ENCODE results near the gene LRRC63. TPM values are rescaled to one million over a fixed set of nuclear protein-coding genes. Genes with fewer than 3 reads are reported as not detected.

The LRRC63 gene
- polyA plus RNA-seq, 2 donors = 0.01 TPM; not detected in 1

GRCh38 chr13:46179969-46180763 lies 31.6 kb upstream of the LRRC63 start:
- no peaks in the 10 kb centered on the region for H3K4me1 ChIP-seq (ENCODE audit: control insufficient read depth in 2 of 2, insufficient read depth in 2 of 2, low read length in 1 of 2)
- H3K4me3 ChIP-seq (ENCODE audit: low read depth in 1 of 2, low read length in 2 of 2) = peak overlapping the region in 1 of 2 donors; percentile 23
- no peaks in the 10 kb centered on the region for H3K9me3 ChIP-seq (ENCODE audit: control insufficient read depth in 2 of 2, insufficient read depth in 1 of 2, low read depth in 1 of 2, low read length in 1 of 2)
- H3K27ac ChIP-seq (ENCODE audit: low read depth in 2 of 2, low read length in 1 of 2) = no peak overlapping the region
- WGBS, 2 donors = 55 to 60% methylated on average over 5 of the region's 5 CpGs
- no peaks in the 10 kb centered on the region for H3K27me3 ChIP-seq (ENCODE audit: control insufficient read depth in 1 of 2, insufficient read depth in 2 of 2, low read length in 2 of 2)
- H3K36me3 ChIP-seq (ENCODE audit: control insufficient read depth in 2 of 2, insufficient read depth in 2 of 2, low read length in 1 of 2) = no peaks in the 10 kb centered on the region

DNA sequence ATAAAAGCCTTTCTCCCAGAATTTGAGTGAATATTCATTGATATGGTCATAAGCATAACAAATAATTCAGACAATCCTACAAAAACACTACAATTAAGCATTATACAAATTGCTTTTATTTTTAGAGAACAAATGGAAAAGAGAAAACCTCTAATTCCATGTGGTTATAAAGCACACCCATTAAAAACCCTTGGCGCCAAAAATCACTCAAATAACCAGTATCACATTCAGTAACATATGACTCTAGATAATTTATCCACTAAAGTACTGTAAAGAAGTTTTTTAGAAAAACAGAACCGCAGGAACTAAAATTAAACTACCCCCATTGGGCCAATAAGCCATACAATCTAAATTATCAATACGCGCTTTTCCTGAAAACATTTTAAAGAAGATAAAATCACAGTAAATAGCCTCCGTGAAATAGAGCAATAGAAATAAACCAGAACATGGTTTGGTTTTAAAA lies 30.3 kb upstream of the LRRC63 start:
- no peaks in the 10 kb centered on the region for H3K9me3 ChIP-seq (ENCODE audit: control insufficient read depth in 2 of 2, insufficient read depth in 1 of 2, low read depth in 1 of 2, low read length in 1 of 2)
- no peaks in the 10 kb centered on the region for H3K36me3 ChIP-seq (ENCODE audit: control insufficient read depth in 2 of 2, insufficient read depth in 2 of 2, low read length in 1 of 2)
- H3K4me3 ChIP-seq (ENCODE audit: low read depth in 1 of 2, low read length in 2 of 2) = no peak overlapping the region
- no peaks in the 10 kb centered on the region for H3K27me3 ChIP-seq (ENCODE audit: control insufficient read depth in 1 of 2, insufficient read depth in 2 of 2, low read length in 2 of 2)
- H3K4me1 ChIP-seq (ENCODE audit: control insufficient read depth in 2 of 2, insufficient read depth in 2 of 2, low read length in 1 of 2) = no peaks in the 10 kb centered on the region
- WGBS, 2 donors = 75 to 78% methylated on average over 5 of the region's 5 CpGs
- H3K27ac ChIP-seq (ENCODE audit: low read depth in 2 of 2, low read length in 1 of 2) = no peak overlapping the region

GRCh38 chr13:46181840-46182490 lies 29.8 kb upstream of the LRRC63 start, which contains the start of gene LCP1:
Gene LCP1 (minus strand): TSS chr13:46182177. CDS start chr13:46159662, 22,515 bp downstream.
- no peaks in the 10 kb centered on the region for H3K27me3 ChIP-seq (ENCODE audit: control insufficient read depth in 1 of 2, insufficient read depth in 2 of 2, low read length in 2 of 2)
- H3K4me3 ChIP-seq (ENCODE audit: low read depth in 1 of 2, low read length in 2 of 2) = peak within 1 kb of the TSS in 1 of 2 donors; percentile 27
- WGBS, 2 donors = 70 to 79% methylated on average over 8 of the region's 8 CpGs

DNA sequence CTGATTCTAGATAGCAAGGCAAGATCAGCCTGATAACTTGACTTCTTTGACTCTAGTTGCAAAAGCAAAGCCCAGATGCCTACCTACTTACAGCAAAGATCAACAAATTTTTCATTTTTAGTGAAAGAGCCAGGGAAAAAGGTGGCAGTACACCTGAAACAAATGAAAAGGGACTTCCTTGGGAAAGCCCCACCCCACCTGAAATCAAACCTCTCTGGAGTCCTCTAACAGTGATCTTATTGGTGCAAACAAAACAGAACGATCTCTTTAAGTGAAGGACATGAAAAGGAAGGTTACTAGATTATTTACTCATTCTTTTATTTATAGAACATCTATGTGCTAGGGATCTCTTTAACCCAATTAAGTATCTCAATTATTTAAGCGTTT lies 29.2 kb upstream of the LRRC63 start:
- Histone ChIP-seq H3K27me3 (ENCODE audit: control insufficient read depth in 1 of 2, insufficient read depth in 2 of 2, low read length in 2 of 2) (no peaks in the 10 kb centered on the region), H3K4me3 (ENCODE audit: low read depth in 1 of 2, low read length in 2 of 2) (no peak overlapping the region), H3K9me3 (ENCODE audit: control insufficient read depth in 2 of 2, insufficient read depth in 1 of 2, low read depth in 1 of 2, low read length in 1 of 2) (no peaks in the 10 kb centered on the region), H3K36me3 (ENCODE audit: control insufficient read depth in 2 of 2, insufficient read depth in 2 of 2, low read length in 1 of 2) (no peaks in the 10 kb centered on the region), H3K27ac (ENCODE audit: low read depth in 2 of 2, low read length in 1 of 2) (peak overlapping the region in 1 of 2 donors; percentile 1), H3K4me1 (ENCODE audit: control insufficient read depth in 2 of 2, insufficient read depth in 2 of 2, low read length in 1 of 2) (no peaks in the 10 kb centered on the region)
- WGBS, 2 donors = 30 to 38% methylated on average over 2 of the region's 2 CpGs

More at GRCh38 chr13:46181840-46182490, 29.8 kb upstream of the LRRC63 start, which contains the start of gene LCP1:
- Histone ChIP-seq H3K9me3 (ENCODE audit: control insufficient read depth in 2 of 2, insufficient read depth in 1 of 2, low read depth in 1 of 2, low read length in 1 of 2) (no peaks in the 10 kb centered on the region), H3K36me3 (ENCODE audit: control insufficient read depth in 2 of 2, insufficient read depth in 2 of 2, low read length in 1 of 2) (no peaks in the 10 kb centered on the region), H3K4me1 (ENCODE audit: control insufficient read depth in 2 of 2, insufficient read depth in 2 of 2, low read length in 1 of 2) (no peaks in the 10 kb centered on the region), H3K27ac (ENCODE audit: low read depth in 2 of 2, low read length in 1 of 2) (peak within 1 kb of the TSS; percentile 1 to 70)

- Histone ChIP-seq H3K9me3 (ENCODE audit: control insufficient read depth in 2 of 2, insufficient read depth in 1 of 2, low read depth in 1 of 2, low read length in 1 of 2) (no peaks in the 10 kb centered on the region), H3K36me3 (ENCODE audit: control insufficient read depth in 2 of 2, insufficient read depth in 2 of 2, low read length in 1 of 2) (no peaks in the 10 kb centered on the region), H3K27me3 (ENCODE audit: control insufficient read depth in 1 of 2, insufficient read depth in 2 of 2, low read length in 2 of 2) (no peaks in the 10 kb centered on the region), H3K4me3 (ENCODE audit: low read depth in 1 of 2, low read length in 2 of 2) (no peak overlapping the region), H3K4me1 (ENCODE audit: control insufficient read depth in 2 of 2, insufficient read depth in 2 of 2, low read length in 1 of 2) (no peaks in the 10 kb centered on the region), H3K27ac (ENCODE audit: low read depth in 2 of 2, low read length in 1 of 2) (peak overlapping the region in 1 of 2 donors; percentile 22)
- 66 to 74% methylated on average over 15 of the region's 15 CpGs for WGBS, 2 donors
Measured at GRCh38 chr13:46183018-46183946, 28.4 kb upstream of the LRRC63 start.

DNA sequence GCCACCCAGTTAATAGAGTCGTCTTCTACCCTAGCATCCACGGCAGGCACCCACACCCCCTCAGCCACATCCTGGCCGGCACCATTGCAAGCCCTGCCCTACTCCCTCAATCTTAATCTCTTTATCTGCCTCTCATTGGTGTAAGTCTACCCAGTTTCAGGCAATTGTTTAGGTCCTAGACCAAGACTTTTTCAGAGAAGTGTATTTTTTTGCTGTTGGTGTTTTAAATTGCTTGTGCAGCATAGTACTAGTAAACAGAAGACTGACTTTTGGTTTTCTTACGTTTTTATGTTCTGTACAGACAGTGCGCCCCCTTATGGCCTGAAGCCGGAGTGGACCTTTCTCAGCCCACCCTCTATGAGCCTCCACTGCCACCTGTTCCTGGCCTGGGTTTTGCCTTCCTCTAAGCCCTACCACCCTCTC lies 27.4 kb upstream of the LRRC63 start:
- Histone ChIP-seq H3K36me3 (ENCODE audit: control insufficient read depth in 2 of 2, insufficient read depth in 2 of 2, low read length in 1 of 2) (no peaks in the 10 kb centered on the region), H3K4me3 (ENCODE audit: low read depth in 1 of 2, low read length in 2 of 2) (no peak overlapping the region), H3K4me1 (ENCODE audit: control insufficient read depth in 2 of 2, insufficient read depth in 2 of 2, low read length in 1 of 2) (no peaks in the 10 kb centered on the region), H3K27ac (ENCODE audit: low read depth in 2 of 2, low read length in 1 of 2) (no peak overlapping the region), H3K9me3 (ENCODE audit: control insufficient read depth in 2 of 2, insufficient read depth in 1 of 2, low read depth in 1 of 2, low read length in 1 of 2) (no peaks in the 10 kb centered on the region), H3K27me3 (ENCODE audit: control insufficient read depth in 1 of 2, insufficient read depth in 2 of 2, low read length in 2 of 2) (no peaks in the 10 kb centered on the region)
- 48 to 49% methylated on average over 6 of the region's 6 CpGs for WGBS, 2 donors

DNA sequence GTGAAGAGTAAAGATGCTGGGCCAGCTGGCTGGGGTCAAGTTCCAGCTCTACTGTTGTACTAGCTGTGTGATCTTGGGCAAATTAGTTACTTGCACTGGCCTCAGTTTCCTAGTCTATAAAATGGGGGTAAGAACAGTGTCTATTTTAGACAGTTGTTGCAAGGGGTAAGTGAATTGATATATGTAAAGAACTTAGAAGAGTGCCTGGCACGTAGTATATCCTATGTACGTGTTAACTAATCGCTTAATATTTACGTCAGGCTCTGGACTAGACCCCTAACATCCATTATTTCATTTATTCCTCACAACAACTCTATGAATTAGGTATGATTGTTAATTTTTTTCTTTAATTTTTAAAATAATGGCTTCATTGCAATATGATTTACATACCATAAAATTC lies 26.1 kb upstream of the LRRC63 start:
- Histone ChIP-seq H3K4me3 (ENCODE audit: low read depth in 1 of 2, low read length in 2 of 2) (no peak overlapping the region), H3K27ac (ENCODE audit: low read depth in 2 of 2, low read length in 1 of 2) (no peak overlapping the region), H3K27me3 (ENCODE audit: control insufficient read depth in 1 of 2, insufficient read depth in 2 of 2, low read length in 2 of 2) (no peaks in the 10 kb centered on the region), H3K9me3 (ENCODE audit: control insufficient read depth in 2 of 2, insufficient read depth in 1 of 2, low read depth in 1 of 2, low read length in 1 of 2) (no peaks in the 10 kb centered on the region), H3K36me3 (ENCODE audit: control insufficient read depth in 2 of 2, insufficient read depth in 2 of 2, low read length in 1 of 2) (no peaks in the 10 kb centered on the region), H3K4me1 (ENCODE audit: control insufficient read depth in 2 of 2, insufficient read depth in 2 of 2, low read length in 1 of 2) (no peaks in the 10 kb centered on the region)
- 80 to 89% methylated on average over 4 of the region's 4 CpGs for WGBS, 2 donors

DNA sequence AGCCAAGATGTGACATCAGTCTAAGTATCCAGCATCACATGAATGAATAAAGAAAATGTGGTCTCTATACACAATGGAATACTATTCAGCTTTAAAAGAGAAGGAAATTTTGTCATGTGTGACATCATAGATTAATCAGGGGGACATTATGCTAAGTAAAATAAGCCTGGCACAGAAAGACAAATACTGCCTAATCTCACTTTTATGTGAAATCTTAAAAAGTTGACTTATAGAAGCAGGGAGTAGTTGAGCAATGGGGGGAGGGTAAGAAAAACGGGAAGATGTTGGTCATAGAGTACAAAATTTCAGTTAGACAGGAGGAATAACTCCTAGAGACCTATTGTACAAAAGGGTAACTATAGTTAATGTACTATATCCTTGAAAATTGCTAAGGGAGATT lies 19.3 kb upstream of the LRRC63 start:
- H3K4me3 ChIP-seq (ENCODE audit: low read depth in 1 of 2, low read length in 2 of 2) = no peak overlapping the region
- H3K27ac ChIP-seq (ENCODE audit: low read depth in 2 of 2, low read length in 1 of 2) = no peak overlapping the region
- H3K36me3 ChIP-seq (ENCODE audit: control insufficient read depth in 2 of 2, insufficient read depth in 2 of 2, low read length in 1 of 2) = no peaks in the 10 kb centered on the region
- no peaks in the 10 kb centered on the region for H3K9me3 ChIP-seq (ENCODE audit: control insufficient read depth in 2 of 2, insufficient read depth in 1 of 2, low read depth in 1 of 2, low read length in 1 of 2)
- H3K27me3 ChIP-seq (ENCODE audit: control insufficient read depth in 1 of 2, insufficient read depth in 2 of 2, low read length in 2 of 2) = no peaks in the 10 kb centered on the region
- no peaks in the 10 kb centered on the region for H3K4me1 ChIP-seq (ENCODE audit: control insufficient read depth in 2 of 2, insufficient read depth in 2 of 2, low read length in 1 of 2)
- 20 to 25% methylated on average over 1 of the region's 1 CpG for WGBS, 2 donors

DNA sequence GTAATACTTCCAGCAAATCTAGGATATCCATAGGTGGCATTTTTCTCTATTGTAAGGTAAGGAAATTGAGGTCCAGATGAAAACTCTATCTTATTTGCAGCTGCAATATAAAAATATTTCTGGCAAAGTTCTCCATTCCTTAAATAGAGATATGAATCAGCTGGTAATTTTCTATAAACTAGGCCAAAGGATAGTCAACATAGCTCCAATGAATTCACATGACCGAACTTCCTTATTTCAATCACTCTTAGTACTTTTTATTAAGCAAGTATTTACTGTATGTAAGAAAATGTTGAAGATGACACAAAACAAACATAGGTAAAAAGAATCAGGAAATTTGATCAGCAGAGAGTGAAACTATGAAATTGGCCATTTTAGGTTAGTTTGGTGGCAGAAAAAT lies 16.7 kb upstream of the LRRC63 start:
- 92 to 94% methylated on average over 1 of the region's 1 CpG for WGBS, 2 donors
- no peak overlapping the region for H3K27ac ChIP-seq (ENCODE audit: low read depth in 2 of 2, low read length in 1 of 2)

More for the DNA sequence above, 16.7 kb upstream of the LRRC63 start:
- H3K4me3 ChIP-seq (ENCODE audit: low read depth in 1 of 2, low read length in 2 of 2) = no peak overlapping the region
- no peaks in the 10 kb centered on the region for H3K27me3 ChIP-seq (ENCODE audit: control insufficient read depth in 1 of 2, insufficient read depth in 2 of 2, low read length in 2 of 2)
- H3K4me1 ChIP-seq (ENCODE audit: control insufficient read depth in 2 of 2, insufficient read depth in 2 of 2, low read length in 1 of 2) = no peaks in the 10 kb centered on the region
- no peaks in the 10 kb centered on the region for H3K9me3 ChIP-seq (ENCODE audit: control insufficient read depth in 2 of 2, insufficient read depth in 1 of 2, low read depth in 1 of 2, low read length in 1 of 2)
- H3K36me3 ChIP-seq (ENCODE audit: control insufficient read depth in 2 of 2, insufficient read depth in 2 of 2, low read length in 1 of 2) = no peaks in the 10 kb centered on the region
